ENCODE measurements around the gene MITF. TPM values are rescaled to one million over a fixed set of nuclear protein-coding genes. Genes with fewer than 3 reads are reported as not detected.
"Not testable (repeated sequence)": the region's sequence is repeated elsewhere in the genome, so short reads cannot be mapped to it uniquely, and the experiment has no call there.

The MITF gene
- total RNA-seq, 1 donor from 2014 or later: 57.7 TPM

GRCh38 chr3:69915726-69916125 lies 176.5 kb downstream of the MITF start:
- Histone ChIP-seq H3K9me3 (no peaks in the 10 kb centered on the region), H3K36me3 (no peaks in the 10 kb centered on the region), H3K27me3 (no peaks in the 10 kb centered on the region), H3K4me3 (no peak overlapping the region), H3K4me1 (no peaks in the 10 kb centered on the region), H3K27ac (no peak overlapping the region)
- no peak for DNase-seq (ENCODE audit: extremely low spot score in 2 of 2)
- intact Hi-C loops (cut with DNase I): no loop called here
- TF ChIP-seq POLR2AphosphoS5 (IDR thresholded peaks at IDR 0.05; ENCODE audit: insufficient read depth in 1 of 2, low read depth in 1 of 2) (no peak), POLR2A (IDR thresholded peaks at IDR 0.05) (no peak), CTCF (IDR thresholded peaks at IDR 0.05) (no peak)

- H3K9me3 ChIP-seq; H3K36me3 ChIP-seq; H3K27ac ChIP-seq; DNase-seq (ENCODE audit: extremely low spot score in 2 of 2); intact Hi-C loops (cut with DNase I); H3K4me1 ChIP-seq; H3K27me3 ChIP-seq; H3K4me3 ChIP-seq: not testable (repeated sequence)
Observed at GRCh38 chr3:69920009-69920408, 180.7 kb downstream of the MITF start.

GRCh38 chr3:69921651-69922050 lies 182.4 kb downstream of the MITF start:
- Histone ChIP-seq H3K9me3 (no peaks in the 10 kb centered on the region), H3K27ac (no peak overlapping the region), H3K4me3 (no peak overlapping the region), H3K27me3 (no peaks in the 10 kb centered on the region), H3K4me1 (peaks cover 9% of the 10 kb centered on the region), H3K36me3 (no peaks in the 10 kb centered on the region)
- no peak for TF ChIP-seq POLR2AphosphoS5 (IDR thresholded peaks at IDR 0.05; ENCODE audit: insufficient read depth in 1 of 2, low read depth in 1 of 2)
- TF ChIP-seq POLR2A (IDR thresholded peaks at IDR 0.05): no peak
- TF ChIP-seq CTCF (IDR thresholded peaks at IDR 0.05): no peak
- DNase-seq (ENCODE audit: extremely low spot score in 2 of 2): no peak
- intact Hi-C loops (cut with DNase I): no loop called here

- intact Hi-C loops (cut with DNase I): no loop called here
- Histone ChIP-seq H3K27ac (no peak overlapping the region), H3K4me3 (no peak overlapping the region), H3K36me3 (no peaks in the 10 kb centered on the region), H3K4me1 (peaks cover 9% of the 10 kb centered on the region), H3K9me3 (no peaks in the 10 kb centered on the region), H3K27me3 (no peaks in the 10 kb centered on the region)
- no peak for DNase-seq (ENCODE audit: extremely low spot score in 2 of 2)
- TF ChIP-seq POLR2A (IDR thresholded peaks at IDR 0.05) (no peak), CTCF (IDR thresholded peaks at IDR 0.05) (no peak), POLR2AphosphoS5 (IDR thresholded peaks at IDR 0.05; ENCODE audit: insufficient read depth in 1 of 2, low read depth in 1 of 2) (no peak)
Observed at GRCh38 chr3:69922521-69923000, 183.3 kb downstream of the MITF start.

GRCh38 chr3:69925506-69925905 lies 186.2 kb downstream of the MITF start:
- Histone ChIP-seq H3K9me3 (no peaks in the 10 kb centered on the region), H3K27ac (no peak overlapping the region), H3K36me3 (no peaks in the 10 kb centered on the region), H3K27me3 (no peaks in the 10 kb centered on the region), H3K4me1 (peaks cover 15% of the 10 kb centered on the region), H3K4me3 (no peak overlapping the region)
- intact Hi-C loops (cut with DNase I): no loop called here
- DNase-seq (ENCODE audit: extremely low spot score in 2 of 2): no peak
- TF ChIP-seq POLR2A (IDR thresholded peaks at IDR 0.05) (no peak), CTCF (IDR thresholded peaks at IDR 0.05) (no peak), POLR2AphosphoS5 (IDR thresholded peaks at IDR 0.05; ENCODE audit: insufficient read depth in 1 of 2, low read depth in 1 of 2) (no peak)

- H3K27ac ChIP-seq: no peak overlapping the region
- no peak overlapping the region for H3K4me3 ChIP-seq
- no peaks in the 10 kb centered on the region for H3K36me3 ChIP-seq
- no peak for DNase-seq (ENCODE audit: extremely low spot score in 2 of 2)
- no peaks in the 10 kb centered on the region for H3K27me3 ChIP-seq
- H3K9me3 ChIP-seq: no peaks in the 10 kb centered on the region
- H3K4me1 ChIP-seq: peaks cover 22% of the 10 kb centered on the region
- intact Hi-C loops (cut with DNase I): no loop called here
- TF ChIP-seq POLR2AphosphoS5 (IDR thresholded peaks at IDR 0.05; ENCODE audit: insufficient read depth in 1 of 2, low read depth in 1 of 2) (no peak), CTCF (IDR thresholded peaks at IDR 0.05) (no peak)
Observed at GRCh38 chr3:69926385-69926784, 187.1 kb downstream of the MITF start.
